Gastroesophageal sphincter (tissue), 4 donors: Measurements from ENCODE around the gene TGFB1. TPM values are rescaled to one million over a fixed set of nuclear protein-coding genes. Genes with fewer than 3 reads are reported as not detected.

ENCODE experiments used
- ATAC-seq: fragments of 150-250 bp; one replicate; pipeline ENCODE4 v1.9.1; 2016; ENCODE audit warnings: mild to moderate bottlenecking, moderate library complexity
- H3K27ac ChIP-seq, 4 donors: fragments of 200-600 bp; sonication (generic) in 3 of 4; 1 replicate in 3 of 4; 2 replicates in 1 of 4; pipeline ENCODE4 v1.5.1; 2016 to 2019
- H3K27me3 ChIP-seq: fragments of 200-600 bp; sonication (generic); one replicate; pipeline ENCODE4 v1.5.1; 2019
- H3K36me3 ChIP-seq, 2 donors: fragments of 200-600 bp; sonication (generic); one replicate each; pipeline ENCODE4 v1.5.1; 2019; ENCODE audit warnings: control low read depth in 1 of 2
- H3K4me1 ChIP-seq, 3 donors: fragments of 200-600 bp; sonication (generic); 1 replicate in 2 of 3; 2 replicates in 1 of 3; pipeline ENCODE4 v1.5.1; 2016 to 2019; ENCODE audit warnings: control low read depth in 2 of 3
- H3K4me3 ChIP-seq, 2 donors: fragments of 200-600 bp; sonication (generic); one replicate each; pipeline ENCODE4 v1.5.1; 2019; ENCODE audit warnings: mild to moderate bottlenecking in 1 of 2, moderate library complexity in 1 of 2
- H3K9me3 ChIP-seq, 3 donors: fragments of 200-600 bp; sonication (generic); one replicate each; pipeline ENCODE4 v1.5.1; 2017 to 2019; ENCODE audit warnings: control low read depth in 2 of 3
- EP300 ChIP-seq: sonication (generic); formaldehyde crosslinking; IDR thresholded peaks from one replicate; pipeline ENCODE4 v1.6.1; 2017; ENCODE audit warnings: antibody characterized with exemption, mild to moderate bottlenecking
- POLR2A ChIP-seq, 2 donors: fragments of 450-650 bp; IDR thresholded peaks; one replicate each; pipeline ENCODE4 v1.6.1; 2017; ENCODE audit warnings: antibody characterized with exemption in 2 of 2, mild to moderate bottlenecking in 2 of 2, moderate library complexity in 1 of 2
- POLR2AphosphoS5 ChIP-seq: sonication (generic); formaldehyde crosslinking; IDR thresholded peaks from one replicate; pipeline ENCODE4 v1.6.1; 2017; ENCODE audit warnings: antibody characterized with exemption
- WGBS, 2 donors: methylation state at CpG; one replicate each; pipeline ENCODE4 v1.1.5; 2018; ENCODE audit warnings: low coverage in 1 of 2; 5-methylcytosine and 5-hydroxymethylcytosine counted together
- total RNA-seq, 4 donors: library from RNA; depleted of rRNA; stranded (reverse); fragments of >200 nt; gene quantifications; one replicate each; pipeline ENCODE4 v1.1.0, GENCODE V29; 2016
- TF ChIP-seq, protein P1 (sequence below), 4 experiments: fragments of 200-600 bp in 2 of 4; fragments of 450-650 bp in 2 of 4; sonication (generic) in 1 of 4; IDR thresholded peaks; one replicate each; pipeline ENCODE4 v1.5.1; 2017 to 2019; ENCODE audit warnings: antibody characterized with exemption in 4 of 4, mild to moderate bottlenecking in 2 of 4, moderate library complexity in 2 of 4

The TGFB1 gene
- total RNA-seq, 4 donors from 2014 or later = 12.9 to 39.3 (median 22.1) TPM

DNA sequence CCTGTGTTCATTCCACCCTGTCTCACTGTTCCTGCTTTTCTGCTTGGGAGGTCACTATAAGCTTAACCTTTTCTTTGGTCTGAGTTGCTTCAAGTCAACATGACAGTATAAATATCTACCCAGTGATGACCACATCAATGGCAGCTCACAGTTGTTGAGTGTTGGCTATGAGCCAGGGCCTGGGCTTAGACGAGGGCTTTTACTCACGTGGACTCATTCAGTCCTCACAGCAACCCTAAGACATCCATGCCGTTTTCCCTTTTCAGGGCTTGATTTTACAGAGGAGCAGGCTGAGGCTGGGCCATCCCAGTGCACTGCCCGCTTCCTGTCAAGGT, 54.0 kb downstream of the TGFB1 start:
- peak; percentile 53 for ATAC-seq
- peaks cover 9 to 68% (median 39%) of the 10 kb centered on the region in 3 donors for H3K4me1 ChIP-seq
- no peaks in the 10 kb centered on the region for H3K9me3 ChIP-seq
- 17% methylated on average over 2 of the region's 4 CpGs; no CpG with 5 or more reads in 1 of the 2 donors for WGBS, 2 donors
- H3K4me3 ChIP-seq = no peak overlapping the region
- H3K27ac ChIP-seq = peak overlapping the region; percentile 24 to 82 (median 79)
- no peaks in the 10 kb centered on the region for H3K27me3 ChIP-seq
- peaks cover 0 to 80% of the 10 kb centered on the region in 2 donors for H3K36me3 ChIP-seq
- TF ChIP-seq POLR2A (IDR thresholded peaks at IDR 0.05) = no peak
- peak; percentile 80 for TF ChIP-seq POLR2AphosphoS5

DNA sequence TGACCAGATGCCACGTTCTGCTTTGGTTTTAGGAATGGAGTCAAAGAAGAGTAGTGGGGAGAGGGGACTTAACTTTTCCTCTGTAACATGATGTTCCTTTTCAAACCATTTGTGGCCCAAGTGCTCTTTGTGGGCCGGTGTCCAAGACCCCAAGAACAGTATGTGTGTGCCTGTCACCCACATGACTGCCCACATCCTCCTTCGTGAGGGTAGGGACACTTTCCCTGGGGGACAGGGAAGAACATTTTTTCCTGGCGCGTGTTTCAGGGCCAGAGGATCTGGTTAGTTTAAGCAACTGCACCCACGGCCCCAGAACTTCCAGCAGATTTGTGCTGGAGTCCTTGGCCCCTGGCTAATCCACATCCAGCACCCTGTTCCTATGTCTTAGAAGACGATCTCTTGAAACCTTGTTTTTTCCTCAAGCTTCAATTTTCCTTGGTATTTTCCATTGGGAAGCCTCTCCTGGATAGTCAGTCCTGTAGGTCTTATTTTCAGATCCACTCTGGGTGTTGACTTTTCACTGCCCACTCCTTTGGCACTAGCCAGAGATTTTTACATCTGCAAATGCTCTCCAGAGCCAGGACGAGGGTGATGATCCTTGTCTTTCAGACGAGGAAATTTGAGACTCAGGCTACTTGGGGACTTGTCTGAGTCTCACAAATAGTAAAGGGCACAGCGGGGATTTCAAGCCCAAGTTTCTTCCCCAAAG, 54.5 kb downstream of the TGFB1 start:
- H3K27me3 ChIP-seq = no peaks in the 10 kb centered on the region
- peak overlapping the region; percentile 24 to 82 (median 79) for H3K27ac ChIP-seq
- ATAC-seq = peak; percentile 25
- peaks cover 9 to 63% (median 39%) of the 10 kb centered on the region in 3 donors for H3K4me1 ChIP-seq
- peaks cover 0 to 80% of the 10 kb centered on the region in 2 donors for H3K36me3 ChIP-seq
- no peaks in the 10 kb centered on the region for H3K9me3 ChIP-seq
- 21 to 36% methylated on average over 6 to 10 of the region's 10 CpGs for WGBS, 2 donors
- no peak overlapping the region for H3K4me3 ChIP-seq
- peak; percentile 29 for TF ChIP-seq POLR2AphosphoS5
- TF ChIP-seq POLR2A (IDR thresholded peaks at IDR 0.05) = no peak

DNA sequence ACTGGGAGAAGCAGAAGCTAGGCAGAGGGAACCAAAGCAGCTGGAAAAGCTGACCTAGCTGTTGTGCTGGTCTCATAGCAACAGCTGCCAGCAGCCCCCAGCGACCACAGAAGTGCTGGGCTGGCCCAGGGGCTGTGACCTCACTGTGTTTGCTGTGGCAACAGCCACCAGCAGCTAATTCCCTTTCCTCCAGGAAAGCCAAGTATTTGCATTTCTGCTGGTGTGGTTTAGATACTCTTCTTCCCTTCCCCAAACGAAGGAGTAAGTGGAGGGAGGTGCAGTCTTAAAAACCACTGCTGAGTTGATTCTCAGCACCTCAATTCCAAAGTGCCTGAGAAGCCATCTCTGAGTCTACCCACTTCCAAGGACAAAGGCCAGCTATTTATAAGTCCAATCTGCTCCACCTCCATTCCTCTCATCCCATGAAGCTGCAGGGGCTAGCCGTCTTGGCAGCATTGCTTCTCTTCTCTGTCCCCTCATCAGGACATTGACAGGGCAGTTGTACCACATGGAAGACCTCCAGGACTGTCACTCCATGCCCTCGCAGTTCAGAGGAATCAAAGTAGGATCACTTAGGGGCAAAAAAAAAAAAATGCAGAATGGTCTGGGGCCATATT, 55.3 kb downstream of the TGFB1 start:
- H3K4me1 ChIP-seq = peaks cover 9 to 63% (median 39%) of the 10 kb centered on the region in 3 donors
- WGBS, 2 donors = 8 to 15% methylated on average over 3 to 4 of the region's 4 CpGs
- H3K27me3 ChIP-seq = no peaks in the 10 kb centered on the region
- no peaks in the 10 kb centered on the region for H3K9me3 ChIP-seq
- H3K36me3 ChIP-seq = peaks cover 1 to 80% of the 10 kb centered on the region in 2 donors
- TF ChIP-seq, protein P1, sequence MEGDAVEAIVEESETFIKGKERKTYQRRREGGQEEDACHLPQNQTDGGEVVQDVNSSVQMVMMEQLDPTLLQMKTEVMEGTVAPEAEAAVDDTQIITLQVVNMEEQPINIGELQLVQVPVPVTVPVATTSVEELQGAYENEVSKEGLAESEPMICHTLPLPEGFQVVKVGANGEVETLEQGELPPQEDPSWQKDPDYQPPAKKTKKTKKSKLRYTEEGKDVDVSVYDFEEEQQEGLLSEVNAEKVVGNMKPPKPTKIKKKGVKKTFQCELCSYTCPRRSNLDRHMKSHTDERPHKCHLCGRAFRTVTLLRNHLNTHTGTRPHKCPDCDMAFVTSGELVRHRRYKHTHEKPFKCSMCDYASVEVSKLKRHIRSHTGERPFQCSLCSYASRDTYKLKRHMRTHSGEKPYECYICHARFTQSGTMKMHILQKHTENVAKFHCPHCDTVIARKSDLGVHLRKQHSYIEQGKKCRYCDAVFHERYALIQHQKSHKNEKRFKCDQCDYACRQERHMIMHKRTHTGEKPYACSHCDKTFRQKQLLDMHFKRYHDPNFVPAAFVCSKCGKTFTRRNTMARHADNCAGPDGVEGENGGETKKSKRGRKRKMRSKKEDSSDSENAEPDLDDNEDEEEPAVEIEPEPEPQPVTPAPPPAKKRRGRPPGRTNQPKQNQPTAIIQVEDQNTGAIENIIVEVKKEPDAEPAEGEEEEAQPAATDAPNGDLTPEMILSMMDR (IDR thresholded peaks at IDR 0.05) = no peak
- TF ChIP-seq EP300 (no peak), POLR2AphosphoS5 (peak; percentile 38), POLR2A (IDR thresholded peaks at IDR 0.05) (peak in 1 of 2 donors; percentile 16)
- no peak overlapping the region for H3K4me3 ChIP-seq
- peak; percentile 76 for ATAC-seq
- H3K27ac ChIP-seq = peak overlapping the region; percentile 24 to 82 (median 79)

DNA sequence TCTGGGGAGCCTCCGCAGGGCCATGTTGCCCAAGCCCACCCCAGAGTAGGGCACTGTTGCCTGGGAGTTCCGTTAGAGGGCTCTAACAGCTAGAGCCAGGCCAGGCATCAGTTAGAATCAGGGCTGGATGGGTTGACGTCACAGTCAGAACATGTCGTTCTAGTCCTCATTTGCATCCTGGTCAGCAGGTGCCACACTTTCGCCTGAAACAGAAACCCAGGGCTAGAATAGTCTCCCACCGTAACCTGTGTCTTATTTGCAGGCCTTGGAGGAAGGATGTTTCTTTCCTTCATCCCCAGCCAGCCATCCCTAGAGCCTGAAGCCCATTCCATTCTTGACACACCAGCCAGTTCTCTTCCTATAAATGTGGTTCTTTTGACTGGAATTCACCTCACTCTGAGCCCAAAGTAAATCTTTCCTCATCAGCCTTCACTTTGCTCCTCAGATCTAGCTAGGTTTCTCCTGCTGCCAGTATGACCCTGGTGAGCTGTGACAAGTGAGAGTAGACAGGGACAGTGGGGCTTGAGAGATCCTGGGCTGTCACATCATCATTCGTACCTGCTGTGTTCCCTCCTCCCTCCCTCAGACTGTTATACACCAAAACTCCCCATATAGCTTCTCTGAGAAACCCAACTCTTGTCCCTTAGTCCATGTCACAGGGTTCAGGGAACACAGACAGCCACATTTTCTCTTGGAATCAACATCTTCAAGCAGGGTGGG, 55.9 kb downstream of the TGFB1 start:
- peaks cover 9 to 63% (median 39%) of the 10 kb centered on the region in 3 donors for H3K4me1 ChIP-seq
- ATAC-seq = peak; percentile 36
- H3K9me3 ChIP-seq = no peaks in the 10 kb centered on the region
- peak overlapping the region; percentile 24 to 82 (median 79) for H3K27ac ChIP-seq
- no peak for TF ChIP-seq POLR2A (IDR thresholded peaks at IDR 0.05)
- TF ChIP-seq EP300 = no peak
- TF ChIP-seq, protein P1 (IDR thresholded peaks at IDR 0.05) = no peak
- TF ChIP-seq POLR2AphosphoS5 = no peak
- 25 to 39% methylated on average over 2 to 5 of the region's 7 CpGs for WGBS, 2 donors
- H3K36me3 ChIP-seq = peaks cover 6 to 80% of the 10 kb centered on the region in 2 donors
- H3K27me3 ChIP-seq = no peaks in the 10 kb centered on the region
- no peak overlapping the region for H3K4me3 ChIP-seq

DNA sequence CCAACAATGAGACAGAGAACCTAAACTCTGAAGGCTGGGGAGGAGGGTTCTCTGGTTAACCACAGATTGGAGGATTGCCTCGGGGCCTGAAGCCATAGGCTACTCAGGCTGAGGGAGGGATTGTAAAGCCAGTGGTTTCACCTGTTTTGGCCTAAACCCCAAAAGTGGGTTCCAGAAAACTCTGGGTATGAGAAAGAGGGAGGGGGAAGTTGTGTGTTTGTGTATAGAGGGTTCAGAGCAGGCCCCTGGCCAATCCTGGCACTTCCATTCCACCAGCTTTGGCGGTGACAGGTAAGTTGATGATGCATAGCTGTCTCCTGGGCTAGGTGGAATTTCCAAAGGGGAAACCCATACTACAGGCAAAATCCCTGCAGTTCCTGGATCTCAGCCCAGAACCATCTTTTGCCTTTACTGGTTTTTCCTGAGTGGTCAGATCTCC, 57.3 kb downstream of the TGFB1 start:
- TF ChIP-seq POLR2AphosphoS5 (no peak), POLR2A (IDR thresholded peaks at IDR 0.05) (no peak), EP300 (no peak)
- TF ChIP-seq, protein P1 (IDR thresholded peaks at IDR 0.05) = no peak
- peaks cover 8 to 80% of the 10 kb centered on the region in 2 donors for H3K36me3 ChIP-seq

More for the DNA sequence above, 57.3 kb downstream of the TGFB1 start:
- Histone ChIP-seq H3K9me3 (no peaks in the 10 kb centered on the region), H3K4me1 (peaks cover 9 to 58% (median 39%) of the 10 kb centered on the region in 3 donors), H3K4me3 (no peak overlapping the region), H3K27me3 (no peaks in the 10 kb centered on the region), H3K27ac (peak overlapping the region; percentile 24 to 82 (median 79))
- ATAC-seq = no peak
- WGBS, 2 donors = 0 to 60% methylated on average over 1 of the region's 2 CpGs
